BLaER1 (cell line): ENCODE measurements around the gene PTPN12.

Experiments used
- H3K27ac ChIP-seq: shearing (Covaris generic); formaldehyde crosslinking; 2 replicates; pipeline ENCODE4 v1.8.1; 2022
- H3K27me3 ChIP-seq: shearing (Covaris generic); formaldehyde crosslinking; 2 replicates; pipeline ENCODE4 v1.8.1; 2022
- H3K36me3 ChIP-seq: shearing (Covaris generic); formaldehyde crosslinking; 2 replicates; pipeline ENCODE4 v1.8.1; 2022
- H3K4me1 ChIP-seq: shearing (Covaris generic); formaldehyde crosslinking; 2 replicates; pipeline ENCODE4 v1.8.1; 2022
- H3K4me2 ChIP-seq: shearing (Covaris generic); formaldehyde crosslinking; 2 replicates; pipeline ENCODE4 v1.8.1; 2022
- H3K4me3 ChIP-seq: shearing (Covaris generic); formaldehyde crosslinking; 2 replicates; pipeline ENCODE4 v1.8.1; 2022
- H3K9ac ChIP-seq: shearing (Covaris generic); formaldehyde crosslinking; 2 replicates; pipeline ENCODE4 v1.8.1; 2022
- H3K9me3 ChIP-seq: shearing (Covaris generic); formaldehyde crosslinking; 2 replicates; pipeline ENCODE4 v1.8.1; 2022
- H4K20me1 ChIP-seq: shearing (Covaris generic); formaldehyde crosslinking; 2 replicates; pipeline ENCODE4 v1.8.1; 2022
- Cebpa-rat ChIP-seq: shearing (Covaris generic); IDR thresholded peaks from 2 replicates; pipeline ENCODE4 v1.8.1; 2022

The PTPN12 gene

DNA sequence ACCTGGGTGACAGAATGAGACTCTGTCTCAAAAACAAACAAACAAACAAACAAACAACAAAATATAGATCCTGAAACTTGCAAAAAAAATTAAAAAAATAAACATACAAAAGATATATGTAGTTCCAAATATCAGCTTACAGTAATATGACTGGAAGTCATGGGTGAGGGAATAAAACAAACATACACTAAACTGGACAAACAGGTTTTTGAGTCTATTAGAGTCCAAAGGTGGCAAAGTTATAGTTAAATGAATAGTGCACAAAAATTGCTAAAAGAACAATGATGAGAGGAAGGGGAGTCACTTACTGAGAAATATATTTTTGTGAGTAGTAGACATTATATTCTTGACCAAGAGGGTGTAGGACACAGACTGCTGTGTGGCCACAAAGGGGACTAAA lies 142.5 kb downstream of the PTPN12 start:
- Histone ChIP-seq H3K27me3 (no peaks in the 10 kb centered on the region), H3K9me3 (no peaks in the 10 kb centered on the region), H3K27ac (no peak overlapping the region), H4K20me1 (no peaks in the 10 kb centered on the region), H3K36me3 (peaks cover 29% of the 10 kb centered on the region), H3K9ac (no peak overlapping the region), H3K4me1 (peaks cover 9% of the 10 kb centered on the region), H3K4me3 (no peak overlapping the region), H3K4me2 (no peak overlapping the region)
- TF ChIP-seq Cebpa-rat: no peak

DNA sequence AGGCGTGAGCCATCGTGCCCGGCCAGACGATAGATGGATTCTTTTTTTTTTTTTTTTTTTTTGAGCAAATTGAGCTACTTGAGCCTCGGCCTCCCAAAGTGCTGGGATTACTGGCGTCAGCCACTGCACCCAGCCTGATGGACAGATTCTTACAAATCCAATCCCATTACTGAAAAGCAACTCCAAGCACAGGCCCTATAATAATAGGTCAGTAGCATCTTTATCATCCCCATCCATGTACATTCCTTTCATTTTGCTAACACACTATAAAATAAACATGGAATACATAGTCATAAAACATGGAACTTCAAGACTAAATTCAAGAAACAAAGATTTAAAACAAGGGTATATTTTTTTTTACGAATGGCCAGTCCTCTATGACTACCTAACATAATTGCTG lies 143.2 kb downstream of the PTPN12 start:
- Histone ChIP-seq H3K36me3 (peaks cover 33% of the 10 kb centered on the region), H3K9ac (no peak overlapping the region), H3K4me3 (no peak overlapping the region), H3K27ac (no peak overlapping the region), H3K27me3 (no peaks in the 10 kb centered on the region), H4K20me1 (no peaks in the 10 kb centered on the region), H3K4me1 (peaks cover 10% of the 10 kb centered on the region), H3K4me2 (no peak overlapping the region), H3K9me3 (no peaks in the 10 kb centered on the region)
- TF ChIP-seq Cebpa-rat: no peak

DNA sequence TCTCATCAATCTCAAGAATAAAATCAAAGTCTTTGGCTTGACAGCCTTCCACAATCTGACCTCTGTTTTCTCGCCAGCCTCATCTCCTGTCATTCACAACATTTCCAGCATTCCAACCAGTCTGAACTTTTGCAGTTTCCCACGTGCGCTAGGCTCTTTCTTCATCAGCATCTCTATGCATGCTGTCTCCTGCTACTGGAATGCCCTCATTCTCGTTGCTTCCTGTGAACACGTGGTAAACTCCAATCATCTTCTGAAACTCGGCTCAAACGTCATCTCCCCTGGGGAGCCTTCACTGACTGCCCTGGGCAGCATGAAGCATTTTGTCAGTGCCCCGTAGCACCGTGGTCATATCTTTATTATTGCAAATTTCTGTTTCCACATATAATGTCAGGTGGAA lies 146.9 kb downstream of the PTPN12 start:
- TF ChIP-seq Cebpa-rat: no peak
- Histone ChIP-seq H3K9me3 (no peaks in the 10 kb centered on the region), H3K4me1 (peaks cover 21% of the 10 kb centered on the region), H4K20me1 (no peaks in the 10 kb centered on the region), H3K9ac (no peak overlapping the region), H3K36me3 (peaks cover 40% of the 10 kb centered on the region), H3K4me3 (no peak overlapping the region), H3K27ac (no peak overlapping the region), H3K4me2 (peak overlapping the region; percentile 23), H3K27me3 (no peaks in the 10 kb centered on the region)

DNA sequence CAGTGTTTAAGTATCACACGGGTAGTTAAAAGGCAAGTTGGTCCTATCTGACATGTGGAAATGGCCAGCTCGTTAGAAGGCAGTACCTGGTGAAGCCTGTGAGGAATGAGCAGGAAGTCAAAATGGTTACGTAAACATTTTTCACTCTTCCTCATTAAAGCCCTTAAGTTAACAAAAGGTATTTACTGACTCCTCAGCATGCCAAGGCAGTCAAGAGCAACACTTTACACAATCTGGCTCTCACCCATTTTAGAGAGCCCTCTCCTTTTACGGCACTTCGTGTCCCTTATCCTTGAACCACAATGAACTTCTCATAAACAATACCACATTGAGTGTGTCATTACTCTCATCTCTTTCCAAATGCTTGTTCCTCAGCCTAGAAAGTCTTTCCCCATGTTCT lies 148.1 kb downstream of the PTPN12 start:
- H3K4me2 ChIP-seq: no peak overlapping the region

DNA sequence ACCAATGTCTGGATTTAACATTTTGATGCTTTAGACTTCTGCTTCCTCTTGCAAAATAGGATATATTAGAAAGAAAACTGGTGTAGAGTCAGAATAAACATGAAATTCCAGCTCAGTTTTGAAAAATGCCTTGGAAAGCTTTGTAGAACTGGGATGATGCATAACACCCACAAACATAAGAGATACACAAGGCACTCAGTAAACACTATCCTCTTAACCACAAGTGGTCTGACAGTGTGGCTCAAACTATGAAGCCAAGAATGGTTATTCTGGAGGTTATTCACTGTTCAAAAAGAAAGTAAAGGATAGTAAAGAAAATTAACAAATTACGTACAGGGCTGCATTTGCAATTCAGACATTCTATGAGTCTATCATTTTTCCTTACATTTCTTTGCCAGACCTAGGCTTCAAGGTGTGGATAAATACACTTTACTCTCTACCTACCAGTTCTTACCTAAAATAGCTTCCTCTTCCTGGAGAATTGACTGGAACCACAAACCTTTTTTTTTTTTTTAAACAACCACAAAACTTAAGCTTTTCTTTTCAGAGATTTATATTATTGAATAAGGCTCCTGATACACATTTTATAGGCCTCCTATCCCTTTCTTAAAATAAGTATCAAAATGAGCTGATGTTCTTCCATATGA lies 150.1 kb downstream of the PTPN12 start:
- Histone ChIP-seq H3K36me3 (peaks cover 41% of the 10 kb centered on the region), H3K27ac (no peak overlapping the region), H3K4me1 (peaks cover 21% of the 10 kb centered on the region), H3K9ac (no peak overlapping the region), H3K9me3 (no peaks in the 10 kb centered on the region; the same call in 1 of the 2 replicates), H3K4me2 (peak overlapping the region; percentile 23; the same call in 1 of the 2 replicates), H3K27me3 (no peaks in the 10 kb centered on the region), H3K4me3 (no peak overlapping the region), H4K20me1 (no peaks in the 10 kb centered on the region)
- no peak for TF ChIP-seq Cebpa-rat

More for the DNA sequence above, 148.1 kb downstream of the PTPN12 start:
- Histone ChIP-seq H3K27me3 (no peaks in the 10 kb centered on the region), H4K20me1 (no peaks in the 10 kb centered on the region), H3K9me3 (no peaks in the 10 kb centered on the region), H3K27ac (no peak overlapping the region), H3K9ac (no peak overlapping the region), H3K4me3 (no peak overlapping the region), H3K36me3 (peaks cover 50% of the 10 kb centered on the region), H3K4me1 (peaks cover 21% of the 10 kb centered on the region)
- TF ChIP-seq Cebpa-rat: no peak

DNA sequence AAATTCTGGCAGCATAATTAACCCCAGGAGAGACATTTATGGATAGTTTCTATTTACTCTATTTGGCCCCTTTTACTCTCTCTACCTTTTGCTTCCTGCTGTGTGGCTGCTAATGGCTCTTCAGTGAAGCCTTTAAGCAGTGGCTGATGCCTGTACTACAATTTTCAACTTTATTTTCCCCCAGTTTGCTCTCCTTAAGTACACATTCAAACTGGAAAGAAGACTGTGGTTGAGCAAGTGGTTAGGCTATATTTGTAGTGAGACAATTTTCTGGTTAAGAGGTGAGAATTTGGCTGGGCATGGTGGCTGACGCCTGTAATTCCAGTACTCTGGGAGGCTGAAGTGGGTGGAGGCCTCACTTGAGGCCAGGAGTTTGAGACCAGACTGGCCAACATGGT lies 150.7 kb downstream of the PTPN12 start:
- Histone ChIP-seq H3K9me3 (no peaks in the 10 kb centered on the region; the same call in 1 of the 2 replicates), H4K20me1 (no peaks in the 10 kb centered on the region), H3K4me2 (peak overlapping the region; percentile 23; the same call in 1 of the 2 replicates), H3K36me3 (peaks cover 39% of the 10 kb centered on the region), H3K4me1 (peaks cover 21% of the 10 kb centered on the region), H3K4me3 (no peak overlapping the region), H3K9ac (no peak overlapping the region), H3K27me3 (no peaks in the 10 kb centered on the region), H3K27ac (no peak overlapping the region)
- TF ChIP-seq Cebpa-rat: no peak
